PC-9 (cell line): ENCODE measurements around the gene RING1. TPM values are rescaled to one million over a fixed set of nuclear protein-coding genes. Genes with fewer than 3 reads are reported as not detected.

Experiments
- BruUV-seq: library from RNA; stranded (reverse); fragments of 400-500 nt; replicated peaks from 2 replicates; lab custom pipeline; 2021; lab: Mats Ljungman, UMichigan
- CTCF ChIA-PET: fragments of 300-600 bp; sonication (Branson Sonifier 250); formaldehyde crosslinking; loops from one replicate; lab custom pipeline; 2022; ENCODE audit warnings: antibody characterized with exemption; lab: Charles Lee
- POLR2A ChIA-PET: fragments of 300-600 bp; sonication (Branson Sonifier 250); formaldehyde crosslinking; loops from one replicate; lab custom pipeline; 2022; ENCODE audit warnings: antibody characterized with exemption; ENCODE audit not compliant: unreplicated experiment; lab: Charles Lee
- DNase-seq, 2 experiments: peaks; one replicate each; pipeline versions ENCODE4 v3.0.0 to v3.0.0-alpha.2; 2015 to 2022; ENCODE audit warnings: mixed read lengths in 1 of 2
- H2AFZ ChIP-seq: fragments of 200-600 bp; sonication (generic); 2 replicates; pipeline ENCODE4 v1.8.1; 2017; ENCODE audit warnings: antibody characterized with exemption
- H3F3A ChIP-seq: fragments of 200-600 bp; sonication (generic); 2 replicates; pipeline ENCODE4 v1.8.1; 2017; ENCODE audit warnings: antibody characterized with exemption, mild to moderate bottlenecking, low read depth; ENCODE audit not compliant: insufficient read depth
- H3K27ac ChIP-seq: fragments of 200-600 bp; sonication (generic); 2 replicates; pipeline ENCODE4 v1.6.1; 2016; ENCODE audit warnings: mixed run types
- H3K27me3 ChIP-seq: fragments of 200-600 bp; sonication (generic); 2 replicates; pipeline ENCODE4 v1.6.1; 2016; ENCODE audit warnings: low read depth, mixed run types; ENCODE audit not compliant: insufficient read depth
- H3K36me3 ChIP-seq: fragments of 200-600 bp; sonication (generic); 2 replicates; pipeline ENCODE4 v1.6.1; 2016; ENCODE audit warnings: low read depth, mixed run types
- H3K4me1 ChIP-seq: fragments of 200-600 bp; sonication (generic); replicated peaks from 2 replicates; pipeline ENCODE4 v1.6.1; 2016; ENCODE audit warnings: mixed run types; ENCODE audit not compliant: insufficient read depth
- H3K4me2 ChIP-seq: fragments of 200-600 bp; sonication (generic); 2 replicates; pipeline ENCODE4 v1.6.1; 2017; ENCODE audit warnings: mixed run types
- H3K4me3 ChIP-seq: fragments of 200-600 bp; sonication (generic); 2 replicates; pipeline ENCODE4 v1.6.1; 2016; ENCODE audit warnings: mixed run types
- H3K79me2 ChIP-seq: fragments of 200-600 bp; sonication (generic); 2 replicates; pipeline ENCODE4 v1.6.1; 2017; ENCODE audit warnings: low read depth, mixed run types
- H3K9me2 ChIP-seq: fragments of 200-600 bp; sonication (generic); 2 replicates; pipeline ENCODE4 v1.8.1; 2017; ENCODE audit warnings: mild to moderate bottlenecking; ENCODE audit not compliant: insufficient read depth
- H3K9me3 ChIP-seq: fragments of 200-600 bp; sonication (generic); 2 replicates; pipeline ENCODE4 v1.8.1; 2016; ENCODE audit warnings: low read depth; ENCODE audit not compliant: insufficient read depth
- H4K20me1 ChIP-seq: fragments of 200-600 bp; sonication (generic); 2 replicates; pipeline ENCODE4 v1.8.1; 2017; ENCODE audit not compliant: insufficient read depth
- CTCF ChIP-seq: fragments of 200-600 bp; sonication (generic); conservative IDR thresholded peaks from 2 replicates; pipeline ENCODE4 v1.6.1; 2017; ENCODE audit warnings: mixed run types, antibody characterized with exemption, mild to moderate bottlenecking, moderate library complexity
- EZH2 ChIP-seq: fragments of 200-600 bp; sonication (generic); IDR thresholded peaks from 2 replicates; pipeline ENCODE4 v1.8.0; 2017; ENCODE audit warnings: antibody characterized with exemption, low read depth
- intact Hi-C: fragments of 100-400 bp; cut with micrococcal nuclease; formaldehyde crosslinking; loops from one replicate; pipeline ENCODE4 v1.10.0; 2022; ENCODE audit not compliant: unreplicated experiment
- total RNA-seq: library from RNA; stranded (reverse); gene quantifications from 2 replicates; pipeline ENCODE4 v1.2.3, GENCODE V29; 2021

RING1 gene
- total RNA-seq, 1 experiment from 2014 or later, result 18.9 TPM

GRCh38 chr6:33211666-33212422, 3.5 kb downstream of the RING1 start:
- Histone ChIP-seq H3K27me3 (0 out of 2 replicates have a peak, but pooled peaks cover 7% of the 10 kb centered on the region), H4K20me1 (no peaks in the 10 kb centered on the region), H3K4me3 (no peak overlapping the region), H3K4me2 (no peak overlapping the region), H3K9me3 (no peaks in the 10 kb centered on the region), H3F3A (peaks cover 16% of the 10 kb centered on the region; the same call in 1 of the 2 replicates), H2AFZ (no peak overlapping the region), H3K4me1 (peaks cover 8% of the 10 kb centered on the region), H3K79me2 (no peaks in the 10 kb centered on the region), H3K36me3 (0 out of 2 replicates have a peak, but pooled peaks cover 8% of the 10 kb centered on the region), H3K9me2 (no peaks in the 10 kb centered on the region), H3K27ac (no peak overlapping the region)
- POLR2A ChIA-PET, result interaction anchor here (0.7 kb wide), 1 partner anchor 1789 kb away, joined by 6 read pairs; no protein-coding TSS in a partner anchor
- BruUV-seq, result no TSS peak
- CTCF ChIA-PET, result no interaction called here
- no peak for DNase-seq
- intact Hi-C loops, result no loop called here
- TF ChIP-seq CTCF, result no peak
- TF ChIP-seq EZH2, result no peak

DNA sequence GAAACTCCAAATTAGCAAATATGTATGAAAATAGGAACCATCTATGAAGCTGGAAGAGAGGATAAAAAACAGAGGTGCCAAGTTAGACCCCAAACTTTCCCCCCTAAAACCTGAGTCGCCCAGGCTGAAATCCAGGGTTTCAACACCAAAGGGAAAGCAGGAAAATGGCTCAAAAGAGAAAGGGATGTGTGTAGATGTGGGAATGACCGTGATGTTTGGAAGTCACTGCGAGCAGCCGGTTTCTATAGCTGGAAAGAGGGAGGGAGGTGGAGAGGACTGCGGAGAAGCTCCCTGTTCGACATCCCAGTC, 4.5 kb downstream of the RING1 start:
- intact Hi-C loops, result no loop called here
- H2AFZ ChIP-seq, result no peak overlapping the region
- CTCF ChIA-PET, result no interaction called here

More for the DNA sequence above, 4.5 kb downstream of the RING1 start:
- H3K27me3 ChIP-seq, result 0 out of 2 replicates have a peak, but pooled peaks cover 7% of the 10 kb centered on the region
- H3K4me2 ChIP-seq, result no peak overlapping the region
- DNase-seq, result no peak
- no TSS peak for BruUV-seq
- H3K9me2 ChIP-seq, result no peaks in the 10 kb centered on the region
- H3K9me3 ChIP-seq, result no peaks in the 10 kb centered on the region
- no peaks in the 10 kb centered on the region for H3K79me2 ChIP-seq
- H3F3A ChIP-seq, result peaks cover 16% of the 10 kb centered on the region; the same call in 1 of the 2 replicates
- no peak overlapping the region for H3K4me3 ChIP-seq
- POLR2A ChIA-PET, result no interaction called here
- no peak for TF ChIP-seq CTCF
- no peak for TF ChIP-seq EZH2
- H4K20me1 ChIP-seq, result no peaks in the 10 kb centered on the region
- H3K4me1 ChIP-seq, result no peaks in the 10 kb centered on the region
- 0 out of 2 replicates have a peak, but pooled peaks cover 8% of the 10 kb centered on the region for H3K36me3 ChIP-seq
- no peak overlapping the region for H3K27ac ChIP-seq
